Effector CD8-positive, alpha-beta T cell (primary cell): ENCODE data around the gene PLD5.
"Not testable (repeated sequence)": the region's sequence is repeated elsewhere in the genome, so short reads cannot be mapped to it uniquely, and the experiment has no call there.

Experiments used
- DNase-seq: peaks from one replicate; lab custom pipeline; 2025; lab: John Stamatoyannopoulos, UW

PLD5 gene

GRCh38 chr1:242212401-242212800 is 312.1 kb downstream of the PLD5 start:
- no peak for DNase-seq

GRCh38 chr1:242211254-242212022 is 313.1 kb downstream of the PLD5 start:
- no peak for DNase-seq

- not testable (repeated sequence) for DNase-seq
These were observed 314.2 kb downstream of the PLD5 start for GRCh38 chr1:242210316-242210715.

- no peak for DNase-seq
These were observed 315.4 kb downstream of the PLD5 start for GRCh38 chr1:242209063-242209462.

- DNase-seq: no peak
These were observed 316.5 kb downstream of the PLD5 start for GRCh38 chr1:242208021-242208420.

GRCh38 chr1:242206994-242207393 is 317.5 kb downstream of the PLD5 start:
- DNase-seq: no peak

GRCh38 chr1:242205622-242206489 is 318.6 kb downstream of the PLD5 start:
- no peak for DNase-seq

- DNase-seq: no peak
These were observed 321.2 kb downstream of the PLD5 start for GRCh38 chr1:242203262-242203661.

- no peak for DNase-seq
These were observed 323.4 kb downstream of the PLD5 start for GRCh38 chr1:242201090-242201489.

GRCh38 chr1:242199776-242200458 is 324.6 kb downstream of the PLD5 start:
- no peak for DNase-seq

- no peak for DNase-seq
These were observed 326.3 kb downstream of the PLD5 start for GRCh38 chr1:242197907-242198820.

GRCh38 chr1:242196914-242197313 is 327.6 kb downstream of the PLD5 start:
- no peak for DNase-seq

- no peak for DNase-seq
These were observed 328.4 kb downstream of the PLD5 start for GRCh38 chr1:242196101-242196500.

- DNase-seq: no peak
These were observed 334.9 kb downstream of the PLD5 start for GRCh38 chr1:242189591-242189990.

- DNase-seq: no peak
These were observed 336.7 kb downstream of the PLD5 start for GRCh38 chr1:242187816-242188215.

- DNase-seq: no peak
These were observed 337.3 kb downstream of the PLD5 start for GRCh38 chr1:242187171-242187570.

GRCh38 chr1:242185731-242186130 is 338.8 kb downstream of the PLD5 start:
- DNase-seq: no peak

- no peak for DNase-seq
These were observed 339.5 kb downstream of the PLD5 start for GRCh38 chr1:242184955-242185354.

GRCh38 chr1:242179767-242180166 is 344.7 kb downstream of the PLD5 start:
- not testable (repeated sequence) for DNase-seq

GRCh38 chr1:242178924-242179708 is 345.4 kb downstream of the PLD5 start:
- no peak for DNase-seq

GRCh38 chr1:242178436-242178835 is 346.1 kb downstream of the PLD5 start:
- no peak for DNase-seq
